RWPE1 (cell line): ENCODE results near the gene MORC3.

ENCODE experiments used
- CTCF ChIA-PET: fragments of 350-600 bp; sonication (Branson Sonifier 250); formaldehyde crosslinking; extraction: SDS; loops from one replicate; lab custom pipeline; 2021; lab: Yijun Ruan, JAX
- POLR2A ChIA-PET: fragments of 400-600 bp; formaldehyde crosslinking; extraction: SDS; loops from one replicate; lab custom pipeline; 2020; ENCODE audit warnings: antibody characterized with exemption; ENCODE audit not compliant: low non-redundant PET; lab: Yijun Ruan, JAX
- DNase-seq: peaks from one replicate; pipeline ENCODE4 v3.0.0; 2012; ENCODE audit warnings: low spot score
- H3K27ac ChIP-seq: fragments of 450-650 bp; 2 replicates; pipeline ENCODE4 v1.5.1; 2017
- CTCF ChIP-seq: fragments of 450-650 bp; conservative IDR thresholded peaks from 2 replicates; pipeline ENCODE4 v1.5.1; 2017; ENCODE audit warnings: low read depth, mild to moderate bottlenecking

Gene MORC3

GRCh38 chr21:36347278-36347961 is 27.4 kb downstream of the MORC3 start:
- no peak for TF ChIP-seq CTCF
- DNase-seq, result no peak
- CTCF ChIA-PET, result interaction anchor here (0.6 to 0.7 kb wide), 2 partner anchors 146 to 694 kb away, joined by 3 read pairs; no protein-coding TSS in a partner anchor
- POLR2A ChIA-PET, result interaction anchor here (0.5 kb wide), 1 partner anchor 12 kb away, joined by 4 read pairs; no protein-coding TSS in a partner anchor
- no peak overlapping the region for H3K27ac ChIP-seq

GRCh38 chr21:36347962-36348328 is 27.9 kb downstream of the MORC3 start:
- H3K27ac ChIP-seq, result no peak overlapping the region
- no peak for TF ChIP-seq CTCF
- CTCF ChIA-PET, result interaction anchor here (0.6 kb wide), 1 partner anchor 693 kb away, joined by 3 read pairs; no protein-coding TSS in a partner anchor
- POLR2A ChIA-PET, result no interaction called here
- no peak for DNase-seq

GRCh38 chr21:36349315-36349714 is 29.3 kb downstream of the MORC3 start:
- ChIA-PET POLR2A (no interaction called here), CTCF (interaction anchor here (0.7 kb wide), 1 partner anchor 512 kb away, joined by 3 read pairs; no protein-coding TSS in a partner anchor)
- no peak overlapping the region for H3K27ac ChIP-seq

GRCh38 chr21:36350282-36350910 is 30.4 kb downstream of the MORC3 start:
- no peak for TF ChIP-seq CTCF
- POLR2A ChIA-PET, result interaction anchor here (0.5 to 0.6 kb wide), 2 partner anchors 9 to 11 kb away, joined by 6 read pairs; no protein-coding TSS in a partner anchor
- H3K27ac ChIP-seq, result no peak overlapping the region
- CTCF ChIA-PET, result no interaction called here
- DNase-seq, result no peak

More at GRCh38 chr21:36349315-36349714, 29.3 kb downstream of the MORC3 start:
- TF ChIP-seq CTCF, result no peak
- no peak for DNase-seq

GRCh38 chr21:36354918-36355680 is 35.1 kb downstream of the MORC3 start:
- TF ChIP-seq CTCF, result no peak
- ChIA-PET POLR2A (no interaction called here), CTCF (no interaction called here)
- DNase-seq, result no peak
- no peak overlapping the region for H3K27ac ChIP-seq

GRCh38 chr21:36355868-36356267 is 35.9 kb downstream of the MORC3 start:
- TF ChIP-seq CTCF, result no peak

More at GRCh38 chr21:36355868-36356267, 35.9 kb downstream of the MORC3 start:
- DNase-seq, result no peak
- POLR2A ChIA-PET, result no interaction called here
- CTCF ChIA-PET, result no interaction called here
- H3K27ac ChIP-seq, result no peak overlapping the region
